Measurements from ENCODE around the gene GIGYF2. TPM values are rescaled to one million over a fixed set of nuclear protein-coding genes. Genes with fewer than 3 reads are reported as not detected.

GIGYF2 gene
- total RNA-seq, 4 donors from 2014 or later, result 54.2 to 64.7 (median 59.9) TPM

DNA sequence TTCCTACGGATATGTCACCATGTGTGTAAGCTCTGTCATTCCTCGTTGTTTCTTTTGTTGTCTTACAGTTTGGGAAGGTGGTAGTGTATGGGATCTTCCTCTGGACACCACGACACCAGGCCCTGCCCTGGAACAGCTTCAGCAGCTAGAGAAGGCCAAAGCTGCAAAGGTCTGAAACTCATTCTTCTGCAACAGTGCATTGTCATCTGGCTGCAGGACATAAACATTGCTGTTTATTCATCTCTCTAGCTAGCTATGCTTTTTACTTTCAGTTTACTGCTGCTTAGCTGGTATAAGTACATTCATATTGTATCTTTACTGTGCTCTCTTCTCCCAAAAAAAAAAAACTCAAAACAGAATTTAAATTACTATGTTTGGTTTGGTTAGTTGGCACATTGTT lies 118.4 kb downstream of the GIGYF2 start:
- Histone ChIP-seq H3K36me3 (peaks cover 60 to 97% (median 83%) of the 10 kb centered on the region in 4 donors), H3K27me3 (no peaks in the 10 kb centered on the region), H3K4me1 (peaks cover 0 to 15% (median 8%) of the 10 kb centered on the region in 4 donors), H3K27ac (replicated peaks in 1 of 4) (no peak overlapping the region), H3K4me3 (no peak overlapping the region), H3K9me3 (no peaks in the 10 kb centered on the region)
- 72% methylated on average over 3 of the region's 3 CpGs for WGBS
- DNase-seq (ENCODE audit: extremely low spot score), result no peak
- no peak for TF ChIP-seq POLR2A (IDR thresholded peaks at IDR 0.05; ENCODE audit: low read depth)
- TF ChIP-seq EP300 (IDR thresholded peaks at IDR 0.05), result no peak
- TF ChIP-seq POLR2AphosphoS5 (IDR thresholded peaks at IDR 0.05), result no peak
- TF ChIP-seq, protein P1, sequence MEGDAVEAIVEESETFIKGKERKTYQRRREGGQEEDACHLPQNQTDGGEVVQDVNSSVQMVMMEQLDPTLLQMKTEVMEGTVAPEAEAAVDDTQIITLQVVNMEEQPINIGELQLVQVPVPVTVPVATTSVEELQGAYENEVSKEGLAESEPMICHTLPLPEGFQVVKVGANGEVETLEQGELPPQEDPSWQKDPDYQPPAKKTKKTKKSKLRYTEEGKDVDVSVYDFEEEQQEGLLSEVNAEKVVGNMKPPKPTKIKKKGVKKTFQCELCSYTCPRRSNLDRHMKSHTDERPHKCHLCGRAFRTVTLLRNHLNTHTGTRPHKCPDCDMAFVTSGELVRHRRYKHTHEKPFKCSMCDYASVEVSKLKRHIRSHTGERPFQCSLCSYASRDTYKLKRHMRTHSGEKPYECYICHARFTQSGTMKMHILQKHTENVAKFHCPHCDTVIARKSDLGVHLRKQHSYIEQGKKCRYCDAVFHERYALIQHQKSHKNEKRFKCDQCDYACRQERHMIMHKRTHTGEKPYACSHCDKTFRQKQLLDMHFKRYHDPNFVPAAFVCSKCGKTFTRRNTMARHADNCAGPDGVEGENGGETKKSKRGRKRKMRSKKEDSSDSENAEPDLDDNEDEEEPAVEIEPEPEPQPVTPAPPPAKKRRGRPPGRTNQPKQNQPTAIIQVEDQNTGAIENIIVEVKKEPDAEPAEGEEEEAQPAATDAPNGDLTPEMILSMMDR (IDR thresholded peaks at IDR 0.05), result no peak
- intact Hi-C loops (cut with DNase I), result no loop called here

DNA sequence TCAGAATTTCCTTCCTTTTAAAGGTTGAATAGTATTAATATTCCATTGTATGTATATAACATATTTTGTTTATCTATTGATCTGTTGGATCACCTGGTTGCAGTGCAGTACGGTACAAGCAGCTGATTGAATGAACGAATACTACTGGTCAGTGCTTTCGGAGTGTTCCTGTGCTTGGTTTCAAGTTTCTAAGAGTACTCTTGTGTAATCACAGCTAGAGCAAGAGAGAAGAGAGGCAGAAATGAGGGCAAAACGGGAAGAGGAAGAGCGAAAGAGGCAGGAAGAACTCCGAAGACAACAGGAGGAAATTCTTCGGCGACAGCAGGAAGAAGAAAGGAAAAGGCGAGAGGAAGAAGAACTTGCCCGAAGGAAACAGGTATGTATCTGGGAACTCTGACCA lies 119.5 kb downstream of the GIGYF2 start:
- WGBS, result 77% methylated on average over 10 of the region's 10 CpGs
- Histone ChIP-seq H3K4me3 (no peak overlapping the region), H3K36me3 (peaks cover 55 to 95% (median 82%) of the 10 kb centered on the region in 4 donors), H3K9me3 (no peaks in the 10 kb centered on the region), H3K4me1 (peaks cover 0 to 15% (median 8%) of the 10 kb centered on the region in 4 donors), H3K27me3 (no peaks in the 10 kb centered on the region), H3K27ac (replicated peaks in 1 of 4) (no peak overlapping the region)
- no peak for DNase-seq (ENCODE audit: extremely low spot score)
- intact Hi-C loops (cut with DNase I), result no loop called here
- TF ChIP-seq, protein P1 (IDR thresholded peaks at IDR 0.05), result no peak
- no peak for TF ChIP-seq POLR2A (IDR thresholded peaks at IDR 0.05; ENCODE audit: low read depth)
- no peak for TF ChIP-seq POLR2AphosphoS5 (IDR thresholded peaks at IDR 0.05)
- TF ChIP-seq EP300 (IDR thresholded peaks at IDR 0.05), result no peak

DNA sequence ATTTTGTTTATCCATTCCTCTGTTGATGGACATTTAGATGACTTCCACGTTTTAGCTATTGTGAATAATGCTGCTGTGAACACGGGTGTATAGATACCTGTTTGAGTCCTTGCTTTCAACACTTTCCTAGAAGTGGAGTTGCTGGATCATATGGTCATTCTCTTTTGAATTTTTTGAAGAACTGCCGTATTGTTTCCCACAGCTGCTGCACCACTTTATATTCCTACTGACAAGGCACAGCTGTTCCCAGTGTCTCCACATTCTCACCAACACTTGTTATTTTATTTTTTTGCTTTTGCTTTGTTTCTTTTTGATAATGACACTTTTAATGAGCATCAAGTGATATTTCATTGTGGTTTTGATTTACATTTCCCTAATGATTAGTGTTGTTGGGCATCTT lies 120.6 kb downstream of the GIGYF2 start:
- Histone ChIP-seq H3K27ac (replicated peaks in 1 of 4) (no peak overlapping the region), H3K36me3 (peaks cover 48 to 93% (median 79%) of the 10 kb centered on the region in 4 donors), H3K27me3 (no peaks in the 10 kb centered on the region), H3K4me1 (peaks cover 0 to 15% (median 8%) of the 10 kb centered on the region in 4 donors), H3K9me3 (no peaks in the 10 kb centered on the region), H3K4me3 (no peak overlapping the region)
- intact Hi-C loops (cut with DNase I), result no loop called here
- 63% methylated on average over 3 of the region's 3 CpGs for WGBS
- DNase-seq (ENCODE audit: extremely low spot score), result no peak
- TF ChIP-seq POLR2A (IDR thresholded peaks at IDR 0.05; ENCODE audit: low read depth) (no peak), EP300 (IDR thresholded peaks at IDR 0.05) (no peak), POLR2AphosphoS5 (IDR thresholded peaks at IDR 0.05) (no peak)
- TF ChIP-seq, protein P1 (IDR thresholded peaks at IDR 0.05), result no peak

DNA sequence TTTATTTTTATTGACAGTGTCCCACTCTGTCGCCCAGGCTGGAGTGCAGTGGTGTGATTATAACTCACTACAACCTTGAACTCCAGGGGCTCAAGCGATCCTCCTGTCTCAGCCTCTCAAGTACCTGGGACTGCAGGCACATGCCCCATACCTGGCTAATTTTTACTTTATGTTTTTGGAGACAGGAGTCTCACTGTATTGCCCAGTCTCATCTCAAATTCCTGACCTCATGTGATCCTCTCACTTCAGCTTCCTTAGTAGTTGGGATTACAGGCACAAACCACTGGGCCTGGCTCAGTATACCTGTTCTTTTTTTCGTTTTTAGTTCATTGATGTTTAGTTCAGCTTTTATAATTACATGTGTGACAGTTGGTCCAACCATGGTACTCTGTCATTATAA lies 132.9 kb downstream of the GIGYF2 start:
- intact Hi-C loops (cut with DNase I), result no loop called here
- no peaks in the 10 kb centered on the region for H3K27me3 ChIP-seq
- WGBS, result 71% methylated on average over 3 of the region's 3 CpGs
- no peak overlapping the region for H3K4me3 ChIP-seq
- H3K9me3 ChIP-seq, result no peaks in the 10 kb centered on the region
- H3K36me3 ChIP-seq, result peaks cover 36 to 79% (median 64%) of the 10 kb centered on the region in 4 donors
- no peak for TF ChIP-seq EP300 (IDR thresholded peaks at IDR 0.05)
- TF ChIP-seq POLR2A (IDR thresholded peaks at IDR 0.05; ENCODE audit: low read depth), result no peak
- no peak for TF ChIP-seq POLR2AphosphoS5 (IDR thresholded peaks at IDR 0.05)
- TF ChIP-seq, protein P1 (IDR thresholded peaks at IDR 0.05), result no peak
- no peaks in the 10 kb centered on the region for H3K4me1 ChIP-seq
- no peak for DNase-seq (ENCODE audit: extremely low spot score)
- H3K27ac ChIP-seq (replicated peaks in 1 of 4), result no peak overlapping the region

DNA sequence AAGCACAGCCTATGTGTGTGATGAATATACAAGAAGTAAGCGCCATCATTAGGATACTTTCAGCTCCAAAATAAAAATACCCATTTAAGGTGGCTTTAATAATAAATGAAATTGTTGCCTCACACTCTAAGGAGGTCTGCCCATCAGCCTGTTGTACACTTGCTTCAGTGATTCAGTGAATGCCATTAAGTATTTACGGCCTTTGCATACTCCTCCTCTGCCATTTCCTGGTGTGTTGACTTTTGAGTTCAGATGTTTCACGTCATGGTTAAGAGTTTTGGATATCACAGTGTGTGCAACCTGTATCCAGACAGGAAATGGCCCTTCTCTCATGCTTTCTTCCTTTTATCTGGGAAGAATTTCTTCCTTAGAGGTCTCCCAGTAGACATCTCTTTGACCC lies 134.4 kb downstream of the GIGYF2 start:
- H3K27ac ChIP-seq (replicated peaks in 1 of 4), result no peak overlapping the region
- H3K36me3 ChIP-seq, result peaks cover 36 to 80% (median 63%) of the 10 kb centered on the region in 4 donors
- H3K9me3 ChIP-seq, result no peaks in the 10 kb centered on the region
- no peaks in the 10 kb centered on the region for H3K27me3 ChIP-seq
- H3K4me1 ChIP-seq, result no peaks in the 10 kb centered on the region
- TF ChIP-seq, protein P1 (IDR thresholded peaks at IDR 0.05), result no peak
- no peak for TF ChIP-seq EP300 (IDR thresholded peaks at IDR 0.05)
- TF ChIP-seq POLR2A (IDR thresholded peaks at IDR 0.05; ENCODE audit: low read depth), result no peak
- TF ChIP-seq POLR2AphosphoS5 (IDR thresholded peaks at IDR 0.05), result no peak
- DNase-seq (ENCODE audit: extremely low spot score), result no peak
- intact Hi-C loops (cut with DNase I), result no loop called here
- no peak overlapping the region for H3K4me3 ChIP-seq
- WGBS, result 90% methylated on average over 3 of the region's 3 CpGs

Measured in esophagus muscularis mucosa (tissue), 4 donors.